Omental fat pad (tissue), 4 donors: ENCODE data around the gene METAP1D. TPM values are rescaled to one million over a fixed set of nuclear protein-coding genes. Genes with fewer than 3 reads are reported as not detected.

Experiments
- ATAC-seq: fragments of 150-250 bp; one replicate; pipeline ENCODE4 v1.9.1; 2016; ENCODE audit warnings: mild to moderate bottlenecking, moderate library complexity; ENCODE audit not compliant: low FRiP score
- DNase-seq: peaks from one replicate; pipeline ENCODE4 v3.0.0-alpha.2; 2019; ENCODE audit warnings: low spot score
- CTCF ChIP-seq, 3 donors: fragments of 450-650 bp; IDR thresholded peaks; one replicate each; pipeline ENCODE4 v1.5.1; 2016 to 2017; ENCODE audit warnings: antibody characterized with exemption in 3 of 3, mild to moderate bottlenecking in 3 of 3, moderate library complexity in 2 of 3
- total RNA-seq, 4 donors: library from RNA; depleted of rRNA; stranded (reverse); fragments of >200 nt; gene quantifications; one replicate each; pipeline ENCODE4 v1.1.0, GENCODE V29; 2016

METAP1D gene
- total RNA-seq, 4 donors from 2014 or later = 5.4 to 9.6 (median 8.5) TPM

GRCh38 chr2:172083628-172084394, 84.1 kb downstream of the METAP1D start:
- DNase-seq (no peak), ATAC-seq (no peak)
- no peak for TF ChIP-seq CTCF (IDR thresholded peaks at IDR 0.05)

GRCh38 chr2:172084395-172084644, 84.6 kb downstream of the METAP1D start:
- ATAC-seq (no peak), DNase-seq (no peak)
- TF ChIP-seq CTCF (IDR thresholded peaks at IDR 0.05) = no peak

- TF ChIP-seq CTCF (IDR thresholded peaks at IDR 0.05) = no peak
- peak; percentile 65 for DNase-seq
- ATAC-seq = peak; percentile 84
These were observed 85.1 kb downstream of the METAP1D start for GRCh38 chr2:172084645-172085459.

GRCh38 chr2:172085460-172086159, 85.9 kb downstream of the METAP1D start, which contains the start of gene DLX1:
TSS of gene DLX1 (plus strand) at chr2:172085507. CDS start at chr2:172085678, 171 bp downstream.
- no peak for TF ChIP-seq CTCF (IDR thresholded peaks at IDR 0.05)
- ATAC-seq = no peak

GRCh38 chr2:172086241-172087206, 86.8 kb downstream of the METAP1D start:
- DNase-seq (no peak), ATAC-seq (no peak)
- TF ChIP-seq CTCF (IDR thresholded peaks at IDR 0.05) = no peak

More at GRCh38 chr2:172085460-172086159, 85.9 kb downstream of the METAP1D start, which contains the start of gene DLX1:
- DNase-seq = no peak

GRCh38 chr2:172087207-172087779, 87.5 kb downstream of the METAP1D start:
- DNase-seq = no peak
- TF ChIP-seq CTCF (IDR thresholded peaks at IDR 0.05) = no peak
- no peak for ATAC-seq
